ENCODE data around the gene LRR1. TPM values are rescaled to one million over a fixed set of nuclear protein-coding genes. Genes with fewer than 3 reads are reported as not detected.

Gene LRR1
- 2.8 and 23.5 TPM in 2 replicates for total RNA-seq

GRCh38 chr14:49598485-49599300 lies at the start of gene LRR1:
LRR1 (plus strand) TSS chr14:49598940; CDS start chr14:49599021, 81 bp downstream.

GRCh38 chr14:49585803-49586672 lies 12.7 kb upstream of the LRR1 start, which contains the start of gene RPS29:
RPS29 (minus strand) TSS chr14:49586380; CDS start chr14:49586346, 34 bp downstream.

GRCh38 chr14:49620182-49621113 lies 21.7 kb downstream of the LRR1 start, which contains the start of the genes MGAT2 and RPL36AL:
MGAT2 (plus strand) TSS chr14:49620799; CDS start chr14:49621269, 470 bp downstream.
RPL36AL (minus strand) TSS chr14:49620626; CDS start chr14:49619104, 1,522 bp downstream.

GRCh38 chr14:49634547-49635334 lies 36.0 kb downstream of the LRR1 start, which contains the start of gene DNAAF2:
DNAAF2 (minus strand) TSS chr14:49635244; CDS start chr14:49635149, 95 bp downstream.

Other genes starting within 250 kb of the LRR1 start
- gene RPS29, start 12.6 kb upstream of the LRR1 start, total RNA-seq, result 5,474 and 6,629 TPM in 2 replicates
- 140 and 144 TPM in 2 replicates for gene RPL36AL, start 21.7 kb downstream of the LRR1 start, total RNA-seq
- gene MGAT2, start 21.9 kb downstream of the LRR1 start, total RNA-seq, result 36.8 and 54.6 TPM in 2 replicates
- gene DNAAF2, start 36.3 kb downstream of the LRR1 start, total RNA-seq, result 10.8 and 11.4 TPM in 2 replicates
- gene POLE2, start 89.3 kb downstream of the LRR1 start, total RNA-seq, result 3.9 and 25.6 TPM in 2 replicates
- gene KLHDC1, start 94.2 kb downstream of the LRR1 start, total RNA-seq, result 0.38 and 0.49 TPM in 2 replicates
- 18.3 and 53.4 TPM in 2 replicates for gene KLHDC2, start 169.2 kb downstream of the LRR1 start, total RNA-seq